HepG2 (cell line): ENCODE data around the gene NOL11. TPM values are rescaled to one million over a fixed set of nuclear protein-coding genes. Genes with fewer than 3 reads are reported as not detected.

Experiments used
- ATAC-seq: fragments of 200-7000 bp; cut with Tn5 transposase; 3 replicates; pipeline ENCODE4 v1.9.1; 2020; ENCODE audit warnings: mild to moderate bottlenecking, moderate library complexity
- BruUV-seq: library from RNA; stranded (reverse); fragments of 400-500 nt; replicated peaks from 2 replicates; lab custom pipeline; 2021; lab: Mats Ljungman, UMichigan
- CTCF ChIA-PET: fragments of 300-600 bp; formaldehyde crosslinking; extraction: SDS; loops from one replicate; lab custom pipeline; 2021; ENCODE audit warnings: low total read pairs, inconsistent platforms, low intra/inter-chr PET ratio; lab: Yijun Ruan, JAX
- POLR2A ChIA-PET: fragments of 350-600 bp; sonication (Branson Sonifier 250); formaldehyde crosslinking; loops from one replicate; lab custom pipeline; 2020; ENCODE audit warnings: antibody characterized with exemption, inconsistent platforms; lab: Yijun Ruan, JAX
- DNase-seq: peaks from one replicate; pipeline ENCODE4 v3.0.0-alpha.2; 2015; ENCODE audit warnings: low spot score
- FAIRE-seq: peaks from 3 replicates; lab custom pipeline; 2011; peaks lifted over from hg19 to GRCh38; lab: Jason Lieb, UNC
- H2AFZ ChIP-seq: one replicate; pipeline ENCODE4 v1.6.1; 2011; ENCODE audit warnings: low read length, inconsistent platforms
- H3K27ac ChIP-seq: fragments of 300-600 bp; 3 replicates; pipeline ENCODE4 v1.8.0; 2011; ENCODE audit warnings: mixed run types, mild to moderate bottlenecking, mixed read lengths, low read length, inconsistent platforms; ENCODE audit not compliant: insufficient read depth; ENCODE audit errors: extremely low read length
- H3K27me3 ChIP-seq, 2 experiments: fragments of 200-600 bp in 1 of 2; 2 replicates in 1 of 2; 3 replicates in 1 of 2; pipeline versions ENCODE4 v1.6.0 to v1.8.0; 2011; ENCODE audit warnings: low read length in 2 of 2, mild to moderate bottlenecking in 2 of 2, moderate library complexity in 2 of 2, inconsistent platforms in 1 of 2; ENCODE audit not compliant: insufficient read depth in 2 of 2, control insufficient read depth in 1 of 2
- H3K36me3 ChIP-seq, 2 experiments: fragments of 200-600 bp in 1 of 2; replicated peaks in 1 of 2; 2 replicates in 1 of 2; 3 replicates in 1 of 2; pipeline versions ENCODE4 v1.5.1 to v1.8.0; 2011; ENCODE audit warnings: low read length in 2 of 2, inconsistent platforms in 1 of 2; ENCODE audit not compliant: insufficient read depth in 2 of 2, control insufficient read depth in 1 of 2
- H3K4me1 ChIP-seq: 2 replicates; pipeline ENCODE4 v1.5.1; 2012; ENCODE audit warnings: low read length, inconsistent platforms; ENCODE audit not compliant: insufficient read depth
- H3K4me2 ChIP-seq: 2 replicates; pipeline ENCODE4 v1.6.0; 2011; ENCODE audit warnings: low read depth, low read length, inconsistent platforms
- H3K4me3 ChIP-seq, 3 experiments: fragments of 200-600 bp in 1 of 3; sonication (generic), shearing (Covaris generic) in 1 of 3; replicated peaks in 1 of 3; 2 replicates each; pipeline ENCODE4 v1.5.1; 2011 to 2016; ENCODE audit warnings: low read length in 3 of 3, inconsistent platforms in 2 of 3, low read depth in 2 of 3, mild to moderate bottlenecking in 2 of 3, control low read depth in 1 of 3, mixed read lengths in 1 of 3; ENCODE audit not compliant: insufficient read depth in 1 of 3
- H3K79me2 ChIP-seq: one replicate; pipeline ENCODE4 v1.6.1; 2011; ENCODE audit warnings: low read length, inconsistent platforms; ENCODE audit not compliant: insufficient read depth
- H3K9ac ChIP-seq: 2 replicates; pipeline ENCODE4 v1.6.0; 2011; ENCODE audit warnings: mild to moderate bottlenecking, low read depth, low read length, inconsistent platforms; ENCODE audit not compliant: insufficient read depth
- H3K9me3 ChIP-seq: 2 replicates; pipeline ENCODE4 v1.5.1; 2012; ENCODE audit warnings: mild to moderate bottlenecking, low read length
- H4K20me1 ChIP-seq: 2 replicates; pipeline ENCODE4 v1.6.0; 2011; ENCODE audit warnings: inconsistent platforms, mild to moderate bottlenecking, low read length, moderate library complexity; ENCODE audit not compliant: insufficient read depth
- CEBPZ ChIP-seq: IDR thresholded peaks from 2 replicates; pipeline ENCODE4 v1.6.1; 2012; ENCODE audit warnings: low read length, improper control_type of control experiment
- GLI4 ChIP-seq: sonication (generic); formaldehyde crosslinking; IDR thresholded peaks from 2 replicates; pipeline ENCODE4 v1.5.1; 2020; ENCODE audit warnings: missing genetic modification reagents, mild to moderate bottlenecking, moderate library complexity, borderline replicate concordance
- HNRNPUL1 ChIP-seq: fragments of 200-400 bp; formaldehyde crosslinking; IDR thresholded peaks from 2 replicates; pipeline ENCODE4 v1.6.1; 2017; ENCODE audit warnings: low read depth, mild to moderate bottlenecking, low read length, moderate library complexity
- HOXA5 ChIP-seq: sonication (generic); formaldehyde crosslinking; IDR thresholded peaks from 2 replicates; pipeline ENCODE4 v1.4.0; 2020; ENCODE audit warnings: missing genetic modification reagents
- RBFOX2 ChIP-seq: fragments of 200-400 bp; formaldehyde crosslinking; IDR thresholded peaks from 2 replicates; pipeline ENCODE4 v1.6.1; 2017; ENCODE audit warnings: low read depth, mild to moderate bottlenecking, low read length
- REPIN1 ChIP-seq: sonication (generic); formaldehyde crosslinking; IDR thresholded peaks from 2 replicates; pipeline ENCODE4 v1.8.0; 2022; ENCODE audit warnings: missing genetic modification reagents, low read depth, mild to moderate bottlenecking, borderline replicate concordance
- RFX1 ChIP-seq: fragments of 450-650 bp; IDR thresholded peaks from 2 replicates; pipeline ENCODE4 v1.6.1; 2017
- RFXANK ChIP-seq: IDR thresholded peaks from 2 replicates; pipeline ENCODE4 v1.6.1; 2016
- TEAD2 ChIP-seq: sonication (generic); formaldehyde crosslinking; IDR thresholded peaks from 2 replicates; pipeline ENCODE4 v1.9.0; 2021; ENCODE audit warnings: missing genetic modification reagents
- USF2 ChIP-seq, 2 experiments: sonication (generic) in 1 of 2; formaldehyde crosslinking in 1 of 2; IDR thresholded peaks; 2 replicates each; pipeline versions ENCODE4 v1.5.1 to v1.6.1; 2011 to 2020; ENCODE audit warnings: borderline replicate concordance in 1 of 2, low read depth in 1 of 2, low read length in 1 of 2, mild to moderate bottlenecking in 1 of 2, missing genetic modification reagents in 1 of 2, moderate library complexity in 1 of 2
- ZBTB46 ChIP-seq: sonication (generic); formaldehyde crosslinking; IDR thresholded peaks from 2 replicates; pipeline ENCODE4 v1.4.0; 2020; ENCODE audit warnings: mild to moderate bottlenecking, missing genetic modification reagents, borderline replicate concordance
- ZFYVE20 ChIP-seq: sonication (generic); formaldehyde crosslinking; IDR thresholded peaks from 2 replicates; pipeline ENCODE4 v1.8.0; 2023; ENCODE audit warnings: low read depth, mild to moderate bottlenecking, moderate library complexity, missing genetic modification reagents, borderline replicate concordance
- ZNF362 ChIP-seq: sonication (generic); formaldehyde crosslinking; IDR thresholded peaks from 2 replicates; pipeline ENCODE4 v1.4.0; 2020; ENCODE audit warnings: missing genetic modification reagents, mild to moderate bottlenecking, borderline replicate concordance
- ZNF841 ChIP-seq: sonication (generic); formaldehyde crosslinking; IDR thresholded peaks from 2 replicates; pipeline ENCODE4 v1.8.1; 2023; ENCODE audit warnings: missing genetic modification reagents, borderline replicate concordance
- whole genome bisulfite sequencing: methylation state at CpG from one replicate; pipeline ENCODE4 v1.1.6; 2017; ENCODE audit warnings: low lambda C conversion rate; 5-methylcytosine and 5-hydroxymethylcytosine counted together
- in situ Hi-C: cut with HindIII; loops from 2 replicates; pipeline ENCODE4 v1.10.0; 2017; ENCODE audit warnings: low pct_unique_long_range_greater_than_20kb; ENCODE audit not compliant: extremely low pct_ligation_motif_present
- intact Hi-C: fragments of 100-400 bp; cut with micrococcal nuclease; formaldehyde crosslinking; loops from one replicate; pipeline ENCODE4 v1.10.0; 2022; ENCODE audit not compliant: unreplicated experiment
- polyA plus RNA-seq, 8 experiments: library from polyadenylated mRNA; depleted of rRNA in 3 of 8; stranded (reverse) in 7 of 8; unstranded in 1 of 8; fragments of >200 nt; fragmentation: Illumina TruSeq in 4 of 8; extraction: Trizol in 4 of 8; gene quantifications; 2 replicates each; pipeline versions ENCODE4 v1.2.1 to v1.2.3, GENCODE V29; 2011 to 2016; ENCODE audit warnings: low read depth in 4 of 8, missing spikeins in 1 of 8, mixed read lengths in 1 of 8; ENCODE audit not compliant: insufficient read depth in 1 of 8
- total RNA-seq, 5 experiments: library from RNA; depleted of rRNA; stranded (reverse); fragments of >200 nt; fragmentation: Illumina TruSeq; extraction: Trizol; gene quantifications; 2 replicates each; pipeline ENCODE4 v1.2.3, GENCODE V29; 2016; ENCODE audit warnings: low read depth in 1 of 5

Gene NOL11
- total and polyA plus RNA-seq, 2 of the 13 experiments (the other 11 are each of a cell fraction or from before 2014, with no cell fraction given), result 45.8 to 124 TPM

GRCh38 chr17:67747681-67748235 is 30.0 kb downstream of the NOL11 start (continued):
- TF ChIP-seq CEBPZ, result no peak
- no peak for TF ChIP-seq RBFOX2
- TF ChIP-seq RFXANK (CRISPR knock-in tag), result no peak
- TF ChIP-seq HNRNPUL1, result no peak
- TF ChIP-seq RFX1, result no peak
- no peak for TF ChIP-seq HOXA5 (CRISPR knock-in tag)

GRCh38 chr17:67750067-67750466 is 32.3 kb downstream of the NOL11 start:
- H3K36me3 ChIP-seq, result peaks cover 15 to 53% of the 10 kb centered on the region in 2 experiments
- intact Hi-C loops (no loop called here), in situ Hi-C loops (no loop called here)
- DNase-seq (no peak), ATAC-seq (no peak), FAIRE-seq (no peak)
- no peaks in the 10 kb centered on the region for H4K20me1 ChIP-seq
- no peaks in the 10 kb centered on the region for H3K79me2 ChIP-seq
- H3K27ac ChIP-seq, result no peak overlapping the region
- CTCF ChIA-PET, result no interaction called here
- no peak overlapping the region for H3K4me3 ChIP-seq
- H3K4me1 ChIP-seq, result no peaks in the 10 kb centered on the region
- no peaks in the 10 kb centered on the region for H3K27me3 ChIP-seq
- no peak for TF ChIP-seq REPIN1
- TF ChIP-seq GLI4 (CRISPR knock-in tag), result no peak
- no peak for TF ChIP-seq ZNF841
- TF ChIP-seq ZBTB46 (CRISPR knock-in tag), result no peak
- no peak for TF ChIP-seq TEAD2
- no peak for TF ChIP-seq ZNF362 (CRISPR knock-in tag)
- no peak for TF ChIP-seq USF2 (IDR thresholded peaks at IDR 0.05; ENCODE audit: low read depth, low read length)
- TF ChIP-seq USF2 (CRISPR knock-in tag; IDR thresholded peaks at IDR 0.05; ENCODE audit: borderline replicate concordance), result no peak
- TF ChIP-seq ZFYVE20 (CRISPR knock-in tag), result no peak
- no peak overlapping the region for H3K4me2 ChIP-seq
- H3K9me3 ChIP-seq, result no peaks in the 10 kb centered on the region
- no TSS peak for BruUV-seq
- POLR2A ChIA-PET, result no interaction called here
- no peak overlapping the region for H2AFZ ChIP-seq
- no peak overlapping the region for H3K9ac ChIP-seq
- 97% methylated on average over 4 of the region's 4 CpGs for WGBS
